CD4-positive, alpha-beta T cell treated with Interleukin-6 at 100 ng/mL for 8 hours (primary cell): Measurements from ENCODE around the gene CDC20B.
"Not testable (repeated sequence)": the region's sequence is repeated elsewhere in the genome, so short reads cannot be mapped to it uniquely, and the experiment has no call there.

Experiments
- DNase-seq: peaks from one replicate; pipeline ENCODE4 v3.0.0-alpha.2; 2020; ENCODE audit warnings: mixed read lengths, low spot score

CDC20B gene

GRCh38 chr5:55104036-55104772, 68.8 kb downstream of the CDC20B start:
- DNase-seq: peak; percentile 15

GRCh38 chr5:55102348-55102747, 70.6 kb downstream of the CDC20B start, which contains the start of gene GZMA:
TSS of gene GZMA (plus strand) at chr5:55102646. CDS start at chr5:55102683, 37 bp downstream.
- peak; percentile 56 for DNase-seq

GRCh38 chr5:55101556-55102276, 71.3 kb downstream of the CDC20B start:
- peak; percentile 56 for DNase-seq

- not testable (repeated sequence) for DNase-seq
These were observed 71.8 kb downstream of the CDC20B start for GRCh38 chr5:55101148-55101547.

- DNase-seq: peak; percentile 82
These were observed 76.1 kb downstream of the CDC20B start for GRCh38 chr5:55096861-55097260.

GRCh38 chr5:55096182-55096581, 76.8 kb downstream of the CDC20B start:
- peak; percentile 60 for DNase-seq

GRCh38 chr5:55091011-55091410, 82.0 kb downstream of the CDC20B start:
- not testable (repeated sequence) for DNase-seq

- DNase-seq: not testable (repeated sequence)
These were observed 83.7 kb downstream of the CDC20B start for GRCh38 chr5:55089301-55089700.

- DNase-seq: no peak
These were observed 91.4 kb downstream of the CDC20B start for GRCh38 chr5:55081541-55081940.

GRCh38 chr5:55073211-55073610, 99.8 kb downstream of the CDC20B start:
- no peak for DNase-seq

GRCh38 chr5:55072666-55073065, 100.3 kb downstream of the CDC20B start:
- DNase-seq: peak; percentile 62

GRCh38 chr5:55071413-55071812, 101.6 kb downstream of the CDC20B start:
- DNase-seq: no peak

GRCh38 chr5:55070968-55071367, 102.0 kb downstream of the CDC20B start:
- DNase-seq: no peak

- no peak for DNase-seq
These were observed 106.7 kb downstream of the CDC20B start for GRCh38 chr5:55066277-55066676.

GRCh38 chr5:55064523-55064922, 108.5 kb downstream of the CDC20B start:
- DNase-seq: no peak

- no peak for DNase-seq
These were observed 109.1 kb downstream of the CDC20B start for GRCh38 chr5:55063899-55064298.

GRCh38 chr5:55063220-55063863, 109.6 kb downstream of the CDC20B start:
- DNase-seq: no peak
